HepG2 (cell line): ENCODE measurements around the gene CTSA. TPM values are rescaled to one million over a fixed set of nuclear protein-coding genes. Genes with fewer than 3 reads are reported as not detected.

Source experiments
- ATAC-seq: fragments of 200-7000 bp; cut with Tn5 transposase; 3 replicates; pipeline ENCODE4 v1.9.1; 2020; ENCODE audit warnings: mild to moderate bottlenecking, moderate library complexity
- BruUV-seq: library from RNA; stranded (reverse); fragments of 400-500 nt; replicated peaks from 2 replicates; lab custom pipeline; 2021; lab: Mats Ljungman, UMichigan
- CTCF ChIA-PET: fragments of 300-600 bp; formaldehyde crosslinking; extraction: SDS; loops from one replicate; lab custom pipeline; 2021; ENCODE audit warnings: low total read pairs, inconsistent platforms, low intra/inter-chr PET ratio; lab: Yijun Ruan, JAX
- POLR2A ChIA-PET: fragments of 350-600 bp; sonication (Branson Sonifier 250); formaldehyde crosslinking; loops from one replicate; lab custom pipeline; 2020; ENCODE audit warnings: antibody characterized with exemption, inconsistent platforms; lab: Yijun Ruan, JAX
- DNase-seq: peaks from one replicate; pipeline ENCODE4 v3.0.0-alpha.2; 2015; ENCODE audit warnings: low spot score
- FAIRE-seq: peaks from 3 replicates; lab custom pipeline; 2011; peaks lifted over from hg19 to GRCh38; lab: Jason Lieb, UNC
- H2AFZ ChIP-seq: one replicate; pipeline ENCODE4 v1.6.1; 2011; ENCODE audit warnings: low read length, inconsistent platforms
- H3K27ac ChIP-seq: fragments of 300-600 bp; 3 replicates; pipeline ENCODE4 v1.8.0; 2011; ENCODE audit warnings: mixed run types, mild to moderate bottlenecking, mixed read lengths, low read length, inconsistent platforms; ENCODE audit not compliant: insufficient read depth; ENCODE audit errors: extremely low read length
- H3K27me3 ChIP-seq, 2 experiments: fragments of 200-600 bp in 1 of 2; 2 replicates in 1 of 2; 3 replicates in 1 of 2; pipeline versions ENCODE4 v1.6.0 to v1.8.0; 2011; ENCODE audit warnings: low read length in 2 of 2, mild to moderate bottlenecking in 2 of 2, moderate library complexity in 2 of 2, inconsistent platforms in 1 of 2; ENCODE audit not compliant: insufficient read depth in 2 of 2, control insufficient read depth in 1 of 2
- H3K36me3 ChIP-seq, 2 experiments: fragments of 200-600 bp in 1 of 2; replicated peaks in 1 of 2; 2 replicates in 1 of 2; 3 replicates in 1 of 2; pipeline versions ENCODE4 v1.5.1 to v1.8.0; 2011; ENCODE audit warnings: low read length in 2 of 2, inconsistent platforms in 1 of 2; ENCODE audit not compliant: insufficient read depth in 2 of 2, control insufficient read depth in 1 of 2
- H3K4me1 ChIP-seq: 2 replicates; pipeline ENCODE4 v1.5.1; 2012; ENCODE audit warnings: low read length, inconsistent platforms; ENCODE audit not compliant: insufficient read depth
- H3K4me2 ChIP-seq: 2 replicates; pipeline ENCODE4 v1.6.0; 2011; ENCODE audit warnings: low read depth, low read length, inconsistent platforms
- H3K4me3 ChIP-seq, 3 experiments: fragments of 200-600 bp in 1 of 3; sonication (generic), shearing (Covaris generic) in 1 of 3; replicated peaks in 1 of 3; 2 replicates each; pipeline ENCODE4 v1.5.1; 2011 to 2016; ENCODE audit warnings: low read length in 3 of 3, inconsistent platforms in 2 of 3, low read depth in 2 of 3, mild to moderate bottlenecking in 2 of 3, control low read depth in 1 of 3, mixed read lengths in 1 of 3; ENCODE audit not compliant: insufficient read depth in 1 of 3
- H3K79me2 ChIP-seq: one replicate; pipeline ENCODE4 v1.6.1; 2011; ENCODE audit warnings: low read length, inconsistent platforms; ENCODE audit not compliant: insufficient read depth
- H3K9ac ChIP-seq: 2 replicates; pipeline ENCODE4 v1.6.0; 2011; ENCODE audit warnings: mild to moderate bottlenecking, low read depth, low read length, inconsistent platforms; ENCODE audit not compliant: insufficient read depth
- H3K9me3 ChIP-seq: 2 replicates; pipeline ENCODE4 v1.5.1; 2012; ENCODE audit warnings: mild to moderate bottlenecking, low read length
- H4K20me1 ChIP-seq: 2 replicates; pipeline ENCODE4 v1.6.0; 2011; ENCODE audit warnings: inconsistent platforms, mild to moderate bottlenecking, low read length, moderate library complexity; ENCODE audit not compliant: insufficient read depth
- AGO2 ChIP-seq: fragments of 200-400 bp; formaldehyde crosslinking; optimal IDR thresholded peaks from 2 replicates; pipeline ENCODE3; 2017; ENCODE audit warnings: mild to moderate bottlenecking, low read depth, low read length, moderate library complexity
- AKAP8 ChIP-seq: sonication (generic); formaldehyde crosslinking; IDR thresholded peaks from 2 replicates; pipeline ENCODE4 v1.5.1; 2020; ENCODE audit warnings: mild to moderate bottlenecking, missing genetic modification reagents
- CBX5 ChIP-seq: sonication (generic); formaldehyde crosslinking; IDR thresholded peaks from 2 replicates; pipeline ENCODE4 v1.4.0; 2020; ENCODE audit warnings: missing genetic modification reagents, borderline replicate concordance
- CSRNP2 ChIP-seq: sonication (generic); formaldehyde crosslinking; conservative IDR thresholded peaks from 2 replicates; pipeline ENCODE4 v1.8.0; 2022; ENCODE audit warnings: low read depth, missing genetic modification reagents
- HDAC6 ChIP-seq: fragments of 200-600 bp; sonication (generic); IDR thresholded peaks from 2 replicates; pipeline ENCODE4 v1.7.0; 2017; ENCODE audit warnings: mild to moderate bottlenecking, antibody characterized with exemption, low read length, low read depth
- MAFG ChIP-seq: sonication (generic); formaldehyde crosslinking; IDR thresholded peaks from 2 replicates; pipeline ENCODE4 v1.5.1; 2020; ENCODE audit warnings: mild to moderate bottlenecking, missing genetic modification reagents
- PHB2 ChIP-seq: fragments of 450-650 bp; IDR thresholded peaks from 2 replicates; pipeline ENCODE4 v1.6.1; 2018; ENCODE audit not compliant: partially characterized antibody
- POLR2A ChIP-seq, 2 experiments: IDR thresholded peaks; 2 replicates each; pipeline ENCODE4 v1.6.1; 2011; ENCODE audit warnings: low read depth in 2 of 2, low read length in 2 of 2, mild to moderate bottlenecking in 1 of 2, moderate library complexity in 1 of 2; ENCODE audit not compliant: insufficient read depth in 1 of 2
- SMAD1 ChIP-seq: sonication (generic); formaldehyde crosslinking; IDR thresholded peaks from 2 replicates; pipeline ENCODE4 v1.4.0; 2020; ENCODE audit warnings: missing genetic modification reagents, low read depth, mild to moderate bottlenecking, borderline replicate concordance
- ZNF10 ChIP-seq: sonication (generic); formaldehyde crosslinking; IDR thresholded peaks from 2 replicates; pipeline ENCODE4 v1.4.0; 2020; ENCODE audit warnings: mild to moderate bottlenecking, low read depth, missing genetic modification reagents, borderline replicate concordance
- ZNF75D ChIP-seq: sonication (generic); formaldehyde crosslinking; IDR thresholded peaks from 2 replicates; pipeline ENCODE4 v1.8.1; 2023; ENCODE audit warnings: missing genetic modification reagents, mild to moderate bottlenecking, borderline replicate concordance
- ZNF768 ChIP-seq: sonication (generic); formaldehyde crosslinking; IDR thresholded peaks from 2 replicates; pipeline ENCODE4 v1.4.0; 2020; ENCODE audit warnings: missing genetic modification reagents
- ZNF891 ChIP-seq: sonication (generic); formaldehyde crosslinking; IDR thresholded peaks from 2 replicates; pipeline ENCODE4 v1.5.0; 2020; ENCODE audit warnings: mild to moderate bottlenecking, missing genetic modification reagents
- whole genome bisulfite sequencing: methylation state at CpG from one replicate; pipeline ENCODE4 v1.1.6; 2017; ENCODE audit warnings: low lambda C conversion rate; 5-methylcytosine and 5-hydroxymethylcytosine counted together
- in situ Hi-C: cut with HindIII; loops from 2 replicates; pipeline ENCODE4 v1.10.0; 2017; ENCODE audit warnings: low pct_unique_long_range_greater_than_20kb; ENCODE audit not compliant: extremely low pct_ligation_motif_present
- intact Hi-C: fragments of 100-400 bp; cut with micrococcal nuclease; formaldehyde crosslinking; loops from one replicate; pipeline ENCODE4 v1.10.0; 2022; ENCODE audit not compliant: unreplicated experiment
- polyA plus RNA-seq, 8 experiments: library from polyadenylated mRNA; depleted of rRNA in 3 of 8; stranded (reverse) in 7 of 8; unstranded in 1 of 8; fragments of >200 nt; fragmentation: Illumina TruSeq in 4 of 8; extraction: Trizol in 4 of 8; gene quantifications; 2 replicates each; pipeline versions ENCODE4 v1.2.1 to v1.2.3, GENCODE V29; 2011 to 2016; ENCODE audit warnings: low read depth in 4 of 8, missing spikeins in 1 of 8, mixed read lengths in 1 of 8; ENCODE audit not compliant: insufficient read depth in 1 of 8
- total RNA-seq, 5 experiments: library from RNA; depleted of rRNA; stranded (reverse); fragments of >200 nt; fragmentation: Illumina TruSeq; extraction: Trizol; gene quantifications; 2 replicates each; pipeline ENCODE4 v1.2.3, GENCODE V29; 2016; ENCODE audit warnings: low read depth in 1 of 5
- TF ChIP-seq, protein P1 (sequence below): sonication (generic); formaldehyde crosslinking; IDR thresholded peaks from 2 replicates; pipeline ENCODE4 v1.4.0; 2020; ENCODE audit warnings: mild to moderate bottlenecking, missing genetic modification reagents
- TF ChIP-seq, protein P2 (sequence below): sonication (generic); formaldehyde crosslinking; IDR thresholded peaks from 2 replicates; pipeline ENCODE4 v1.4.0; 2020; ENCODE audit warnings: missing genetic modification reagents
- TF ChIP-seq, protein P3 (sequence below): sonication (generic); formaldehyde crosslinking; IDR thresholded peaks from 2 replicates; pipeline ENCODE4 v1.5.0; 2020; ENCODE audit warnings: missing genetic modification reagents
- TF ChIP-seq, protein P4 (sequence below): sonication (generic); formaldehyde crosslinking; IDR thresholded peaks from 2 replicates; pipeline ENCODE4 v1.9.0; 2021; ENCODE audit warnings: missing genetic modification reagents, mild to moderate bottlenecking, borderline replicate concordance

CTSA gene
- total and polyA plus RNA-seq, 2 of the 13 experiments (the other 11 are each of a cell fraction or from before 2014, with no cell fraction given), result 202 to 231 TPM

GRCh38 chr20:45902199-45902701 lies 11.1 kb downstream of the CTSA start:
- Histone ChIP-seq H3K9ac (no peak overlapping the region), H2AFZ (no peak overlapping the region), H3K4me3 (no peak overlapping the region), H3K27ac (no peak overlapping the region), H3K4me1 (peaks cover 31% of the 10 kb centered on the region), H3K36me3 (peaks cover 18 to 19% of the 10 kb centered on the region in 2 experiments), H3K9me3 (no peaks in the 10 kb centered on the region), H3K27me3 (no peaks in the 10 kb centered on the region), H3K79me2 (no peaks in the 10 kb centered on the region), H4K20me1 (no peaks in the 10 kb centered on the region), H3K4me2 (no peak overlapping the region)
- intact Hi-C loops (no loop called here), in situ Hi-C loops (no loop called here)
- CTCF ChIA-PET, result no interaction called here
- BruUV-seq, result no TSS peak
- ATAC-seq, result no peak
- DNase-seq, result no peak
- POLR2A ChIA-PET, result interaction anchor here (0.8 to 4.7 kb wide), 9 partner anchors 12 to 44 kb away, joined by 3 to 38 read pairs (median 8); partner anchors contain the start of genes CTSA, NEURL2, PCIF1 and ZSWIM1
- FAIRE-seq, result no peak
- WGBS, result 94% methylated on average over 14 of the region's 14 CpGs
- TF ChIP-seq, protein P1, sequence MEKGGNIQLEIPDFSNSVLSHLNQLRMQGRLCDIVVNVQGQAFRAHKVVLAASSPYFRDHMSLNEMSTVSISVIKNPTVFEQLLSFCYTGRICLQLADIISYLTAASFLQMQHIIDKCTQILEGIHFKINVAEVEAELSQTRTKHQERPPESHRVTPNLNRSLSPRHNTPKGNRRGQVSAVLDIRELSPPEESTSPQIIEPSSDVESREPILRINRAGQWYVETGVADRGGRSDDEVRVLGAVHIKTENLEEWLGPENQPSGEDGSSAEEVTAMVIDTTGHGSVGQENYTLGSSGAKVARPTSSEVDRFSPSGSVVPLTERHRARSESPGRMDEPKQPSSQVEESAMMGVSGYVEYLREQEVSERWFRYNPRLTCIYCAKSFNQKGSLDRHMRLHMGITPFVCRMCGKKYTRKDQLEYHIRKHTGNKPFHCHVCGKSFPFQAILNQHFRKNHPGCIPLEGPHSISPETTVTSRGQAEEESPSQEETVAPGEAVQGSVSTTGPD (CRISPR knock-in tag), result 0 out of 2 replicates have a peak, but pooled peaks have one; percentile 24
- TF ChIP-seq ZNF891 (no peak), ZNF768 (CRISPR knock-in tag) (peak; percentile 52; the same call in 1 of the 2 replicates), CSRNP2 (CRISPR knock-in tag) (no peak), AGO2 (peak; percentile 93), ZNF75D (no peak), HDAC6 (no peak), CBX5 (CRISPR knock-in tag) (no peak), AKAP8 (CRISPR knock-in tag) (no peak), MAFG (CRISPR knock-in tag) (no peak), PHB2 (no peak), ZNF10 (CRISPR knock-in tag) (0 out of 2 replicates have a peak, but pooled peaks have one; percentile 50), SMAD1 (CRISPR knock-in tag) (0 out of 2 replicates have a peak, but pooled peaks have one; percentile 62), POLR2A (IDR thresholded peaks at IDR 0.05; ENCODE audit: insufficient read depth in 1 of 2, low read depth in 2 of 2, low read length in 2 of 2) (no peak; a peak in 1 of 4 replicates)
- TF ChIP-seq, protein P2, sequence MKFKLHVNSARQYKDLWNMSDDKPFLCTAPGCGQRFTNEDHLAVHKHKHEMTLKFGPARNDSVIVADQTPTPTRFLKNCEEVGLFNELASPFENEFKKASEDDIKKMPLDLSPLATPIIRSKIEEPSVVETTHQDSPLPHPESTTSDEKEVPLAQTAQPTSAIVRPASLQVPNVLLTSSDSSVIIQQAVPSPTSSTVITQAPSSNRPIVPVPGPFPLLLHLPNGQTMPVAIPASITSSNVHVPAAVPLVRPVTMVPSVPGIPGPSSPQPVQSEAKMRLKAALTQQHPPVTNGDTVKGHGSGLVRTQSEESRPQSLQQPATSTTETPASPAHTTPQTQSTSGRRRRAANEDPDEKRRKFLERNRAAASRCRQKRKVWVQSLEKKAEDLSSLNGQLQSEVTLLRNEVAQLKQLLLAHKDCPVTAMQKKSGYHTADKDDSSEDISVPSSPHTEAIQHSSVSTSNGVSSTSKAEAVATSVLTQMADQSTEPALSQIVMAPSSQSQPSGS (CRISPR knock-in tag), result no peak
- TF ChIP-seq, protein P3, sequence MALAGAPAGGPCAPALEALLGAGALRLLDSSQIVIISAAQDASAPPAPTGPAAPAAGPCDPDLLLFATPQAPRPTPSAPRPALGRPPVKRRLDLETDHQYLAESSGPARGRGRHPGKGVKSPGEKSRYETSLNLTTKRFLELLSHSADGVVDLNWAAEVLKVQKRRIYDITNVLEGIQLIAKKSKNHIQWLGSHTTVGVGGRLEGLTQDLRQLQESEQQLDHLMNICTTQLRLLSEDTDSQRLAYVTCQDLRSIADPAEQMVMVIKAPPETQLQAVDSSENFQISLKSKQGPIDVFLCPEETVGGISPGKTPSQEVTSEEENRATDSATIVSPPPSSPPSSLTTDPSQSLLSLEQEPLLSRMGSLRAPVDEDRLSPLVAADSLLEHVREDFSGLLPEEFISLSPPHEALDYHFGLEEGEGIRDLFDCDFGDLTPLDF (CRISPR knock-in tag), result no peak
- TF ChIP-seq, protein P4, sequence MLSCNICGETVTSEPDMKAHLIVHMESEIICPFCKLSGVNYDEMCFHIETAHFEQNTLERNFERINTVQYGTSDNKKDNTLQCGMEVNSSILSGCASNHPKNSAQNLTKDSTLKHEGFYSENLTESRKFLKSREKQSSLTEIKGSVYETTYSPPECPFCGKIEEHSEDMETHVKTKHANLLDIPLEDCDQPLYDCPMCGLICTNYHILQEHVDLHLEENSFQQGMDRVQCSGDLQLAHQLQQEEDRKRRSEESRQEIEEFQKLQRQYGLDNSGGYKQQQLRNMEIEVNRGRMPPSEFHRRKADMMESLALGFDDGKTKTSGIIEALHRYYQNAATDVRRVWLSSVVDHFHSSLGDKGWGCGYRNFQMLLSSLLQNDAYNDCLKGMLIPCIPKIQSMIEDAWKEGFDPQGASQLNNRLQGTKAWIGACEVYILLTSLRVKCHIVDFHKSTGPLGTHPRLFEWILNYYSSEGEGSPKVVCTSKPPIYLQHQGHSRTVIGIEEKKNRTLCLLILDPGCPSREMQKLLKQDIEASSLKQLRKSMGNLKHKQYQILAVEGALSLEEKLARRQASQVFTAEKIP (CRISPR knock-in tag), result 0 out of 2 replicates have a peak, but pooled peaks have one; percentile 9
